Measurements from ENCODE around the gene ADD3. TPM values are rescaled to one million over a fixed set of nuclear protein-coding genes. Genes with fewer than 3 reads are reported as not detected.

Gene ADD3
- total and polyA plus RNA-seq, 2 of the 13 experiments (the other 11 are each of a cell fraction or from before 2014, with no cell fraction given) = 44.7 to 57.5 TPM

DNA sequence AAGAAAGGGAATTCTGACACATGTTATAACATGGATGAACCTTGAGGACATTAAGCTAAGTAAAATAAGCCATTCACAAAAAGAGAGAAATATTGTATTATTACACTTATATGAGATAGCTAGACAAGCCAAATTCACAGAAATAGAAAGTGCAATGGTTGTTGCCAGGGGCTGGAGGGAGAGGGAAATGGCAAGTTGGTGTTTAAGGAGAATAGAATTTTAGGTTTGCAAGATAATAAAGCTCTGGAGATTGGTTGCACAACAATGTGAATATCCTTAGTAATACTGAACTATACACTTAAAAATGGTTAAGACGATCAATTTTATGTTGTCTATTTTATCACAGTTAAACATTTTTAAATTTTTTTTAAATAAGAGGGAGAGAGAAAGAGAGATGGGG is 25.0 kb upstream of the ADD3 start:
- CTCF ChIA-PET (ENCODE audit: low intra/inter-chr PET ratio, low total read pairs) = no interaction called here
- no TSS peak for BruUV-seq (replicated peaks)
- no peak for ATAC-seq
- no peaks in the 10 kb centered on the region for H4K20me1 ChIP-seq (ENCODE audit: insufficient read depth, low read length)
- H3K4me1 ChIP-seq (ENCODE audit: insufficient read depth, low read length) = peaks cover 20% of the 10 kb centered on the region
- H3K27ac ChIP-seq (ENCODE audit: extremely low read length, insufficient read depth, low read length) = no peak overlapping the region
- 79% methylated on average over 1 of the region's 1 CpG for WGBS (ENCODE audit: low lambda C conversion rate)
- no peaks in the 10 kb centered on the region for H3K9me3 ChIP-seq (ENCODE audit: low read length)
- no peak overlapping the region for H2AFZ ChIP-seq (ENCODE audit: low read length)
- POLR2A ChIA-PET = no interaction called here
- no peak for DNase-seq (ENCODE audit: low spot score)
- FAIRE-seq = no peak
- no peaks in the 10 kb centered on the region for H3K27me3 ChIP-seq (ENCODE audit: control insufficient read depth in 1 of 2, insufficient read depth in 2 of 2, low read length in 2 of 2)
- in situ Hi-C loops (cut with HindIII; ENCODE audit: extremely low pct_ligation_motif_present, low pct_unique_long_range_greater_than_20kb) (no loop called here), intact Hi-C loops (cut with micrococcal nuclease; ENCODE audit: unreplicated experiment) (no loop called here)
- H3K36me3 ChIP-seq (replicated peaks in 1 of 2; ENCODE audit: control insufficient read depth in 1 of 2, insufficient read depth in 2 of 2, low read length in 2 of 2) = no peaks in the 10 kb centered on the region
- no peaks in the 10 kb centered on the region for H3K79me2 ChIP-seq (ENCODE audit: insufficient read depth, low read length)
- no peak overlapping the region for H3K9ac ChIP-seq (ENCODE audit: insufficient read depth, low read depth, low read length)
- no peak overlapping the region for H3K4me2 ChIP-seq (ENCODE audit: low read depth, low read length)
- H3K4me3 ChIP-seq (replicated peaks in 1 of 3; ENCODE audit: insufficient read depth in 1 of 3, low read depth in 2 of 3, low read length in 3 of 3) = no peak overlapping the region
- no peak for TF ChIP-seq ZGPAT (CRISPR knock-in tag; IDR thresholded peaks at IDR 0.05)
- TF ChIP-seq ZNF556 (CRISPR knock-in tag; IDR thresholded peaks at IDR 0.05; ENCODE audit: borderline replicate concordance) = no peak
- no peak for TF ChIP-seq ATRX (CRISPR knock-in tag; IDR thresholded peaks at IDR 0.05; ENCODE audit: borderline replicate concordance)
- no peak for TF ChIP-seq ZFYVE20 (CRISPR knock-in tag; IDR thresholded peaks at IDR 0.05; ENCODE audit: borderline replicate concordance, low read depth)
- no peak for TF ChIP-seq KLF12 (CRISPR knock-in tag; IDR thresholded peaks at IDR 0.05; ENCODE audit: borderline replicate concordance)
- TF ChIP-seq, protein P1, sequence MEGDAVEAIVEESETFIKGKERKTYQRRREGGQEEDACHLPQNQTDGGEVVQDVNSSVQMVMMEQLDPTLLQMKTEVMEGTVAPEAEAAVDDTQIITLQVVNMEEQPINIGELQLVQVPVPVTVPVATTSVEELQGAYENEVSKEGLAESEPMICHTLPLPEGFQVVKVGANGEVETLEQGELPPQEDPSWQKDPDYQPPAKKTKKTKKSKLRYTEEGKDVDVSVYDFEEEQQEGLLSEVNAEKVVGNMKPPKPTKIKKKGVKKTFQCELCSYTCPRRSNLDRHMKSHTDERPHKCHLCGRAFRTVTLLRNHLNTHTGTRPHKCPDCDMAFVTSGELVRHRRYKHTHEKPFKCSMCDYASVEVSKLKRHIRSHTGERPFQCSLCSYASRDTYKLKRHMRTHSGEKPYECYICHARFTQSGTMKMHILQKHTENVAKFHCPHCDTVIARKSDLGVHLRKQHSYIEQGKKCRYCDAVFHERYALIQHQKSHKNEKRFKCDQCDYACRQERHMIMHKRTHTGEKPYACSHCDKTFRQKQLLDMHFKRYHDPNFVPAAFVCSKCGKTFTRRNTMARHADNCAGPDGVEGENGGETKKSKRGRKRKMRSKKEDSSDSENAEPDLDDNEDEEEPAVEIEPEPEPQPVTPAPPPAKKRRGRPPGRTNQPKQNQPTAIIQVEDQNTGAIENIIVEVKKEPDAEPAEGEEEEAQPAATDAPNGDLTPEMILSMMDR (CRISPR knock-in tag; IDR thresholded peaks at IDR 0.05) = no peak
- TF ChIP-seq KDM4B (CRISPR knock-in tag; IDR thresholded peaks at IDR 0.05) = no peak
- TF ChIP-seq MAF1 (CRISPR knock-in tag; IDR thresholded peaks at IDR 0.05; ENCODE audit: borderline replicate concordance) = no peak
- TF ChIP-seq ZBTB2 (CRISPR knock-in tag; IDR thresholded peaks at IDR 0.05; ENCODE audit: low read depth) = no peak
- TF ChIP-seq ZNF546 (CRISPR knock-in tag; conservative IDR thresholded peaks at IDR 0.05) = no peak
- no peak for TF ChIP-seq CEBPG (CRISPR knock-in tag; IDR thresholded peaks at IDR 0.05)
- TF ChIP-seq CAMTA2 (CRISPR knock-in tag; IDR thresholded peaks at IDR 0.05; ENCODE audit: borderline replicate concordance) = no peak
- no peak for TF ChIP-seq ZNF713 (CRISPR knock-in tag; IDR thresholded peaks at IDR 0.05)
- no peak for TF ChIP-seq SALL2 (CRISPR knock-in tag; IDR thresholded peaks at IDR 0.05)
- TF ChIP-seq, protein P2, sequence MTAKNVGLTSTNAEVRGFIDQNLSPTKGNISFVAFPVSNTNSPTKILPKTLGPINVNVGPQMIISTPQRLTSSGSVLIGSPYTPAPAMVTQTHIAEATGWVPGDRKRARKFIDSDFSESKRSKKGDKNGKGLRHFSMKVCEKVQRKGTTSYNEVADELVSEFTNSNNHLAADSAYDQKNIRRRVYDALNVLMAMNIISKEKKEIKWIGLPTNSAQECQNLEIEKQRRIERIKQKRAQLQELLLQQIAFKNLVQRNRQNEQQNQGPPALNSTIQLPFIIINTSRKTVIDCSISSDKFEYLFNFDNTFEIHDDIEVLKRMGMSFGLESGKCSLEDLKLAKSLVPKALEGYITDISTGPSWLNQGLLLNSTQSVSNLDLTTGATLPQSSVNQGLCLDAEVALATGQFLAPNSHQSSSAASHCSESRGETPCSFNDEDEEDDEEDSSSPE (CRISPR knock-in tag; IDR thresholded peaks at IDR 0.05) = no peak
- no peak for TF ChIP-seq HMG20A (CRISPR knock-in tag; IDR thresholded peaks at IDR 0.05; ENCODE audit: borderline replicate concordance)
- no peak for TF ChIP-seq HDAC1 (CRISPR knock-in tag; IDR thresholded peaks at IDR 0.05)
- no peak for TF ChIP-seq YEATS2 (CRISPR knock-in tag; IDR thresholded peaks at IDR 0.05; ENCODE audit: borderline replicate concordance)
- TF ChIP-seq ZSCAN20 (CRISPR knock-in tag; IDR thresholded peaks at IDR 0.05; ENCODE audit: borderline replicate concordance) = no peak

All from HepG2 (cell line).